WTC11 (cell line): ENCODE results near the gene NGF. TPM values are rescaled to one million over a fixed set of nuclear protein-coding genes. Genes with fewer than 3 reads are reported as not detected.

ENCODE experiments used
- ATAC-seq: fragments of 200-7000 bp; cut with Tn5 transposase; 2 replicates; pipeline ENCODE4 v1.10.0; 2021; ENCODE audit warnings: mild to moderate bottlenecking, moderate library complexity
- CTCF ChIA-PET: fragments of 300-600 bp; sonication (Branson Sonifier 250); formaldehyde crosslinking; loops from one replicate; lab custom pipeline; 2021; ENCODE audit warnings: antibody characterized with exemption; lab: Charles Lee
- POLR2A ChIA-PET: fragments of 350-600 bp; sonication (Branson Sonifier 250); formaldehyde crosslinking; loops from one replicate; lab custom pipeline; 2021; ENCODE audit warnings: antibody characterized with exemption; lab: Charles Lee
- DNase-seq: peaks from one replicate; pipeline ENCODE4 v3.0.0; 2021; ENCODE audit warnings: low spot score
- H3K27ac Mint-ChIP-seq: 2 replicates; pipeline ENCODE4 v1.8.0; 2021; ENCODE audit warnings: mixed read lengths
- H3K27me3 Mint-ChIP-seq: 2 replicates; pipeline ENCODE4 v1.8.0; 2021; ENCODE audit warnings: low read depth, mild to moderate bottlenecking, moderate library complexity, mixed read lengths
- H3K36me3 Mint-ChIP-seq: 2 replicates; pipeline ENCODE4 v1.8.0; 2021; ENCODE audit warnings: mixed read lengths
- H3K4me1 Mint-ChIP-seq: 2 replicates; pipeline ENCODE4 v1.8.0; 2022; ENCODE audit warnings: mixed read lengths
- H3K4me3 Mint-ChIP-seq: 2 replicates; pipeline ENCODE4 v1.8.0; 2021; ENCODE audit warnings: mild to moderate bottlenecking, moderate library complexity, mixed read lengths
- H3K9me3 Mint-ChIP-seq: 2 replicates; pipeline ENCODE4 v1.8.0; 2021; ENCODE audit warnings: mixed read lengths
- AFF4 ChIP-seq: sonication (generic); formaldehyde crosslinking; IDR thresholded peaks from 2 replicates; pipeline ENCODE4 v1.8.1; 2023; ENCODE audit warnings: mild to moderate bottlenecking, missing genetic modification reagents, borderline replicate concordance
- ATF1 ChIP-seq: sonication (generic); formaldehyde crosslinking; IDR thresholded peaks from 2 replicates; pipeline ENCODE4 v1.8.1; 2023; ENCODE audit warnings: mild to moderate bottlenecking, moderate library complexity, missing genetic modification reagents
- ATF3 ChIP-seq: sonication (generic); formaldehyde crosslinking; conservative IDR thresholded peaks from 2 replicates; pipeline ENCODE4 v1.8.1; 2022; ENCODE audit warnings: mild to moderate bottlenecking, missing genetic modification reagents
- CBFB ChIP-seq: sonication (generic); formaldehyde crosslinking; IDR thresholded peaks from 2 replicates; pipeline ENCODE4 v1.8.1; 2022; ENCODE audit warnings: mild to moderate bottlenecking, low read depth, missing genetic modification reagents
- CREM ChIP-seq: sonication (generic); formaldehyde crosslinking; IDR thresholded peaks from 2 replicates; pipeline ENCODE4 v1.8.1; 2022; ENCODE audit warnings: mild to moderate bottlenecking, missing genetic modification reagents, moderate library complexity
- ELF4 ChIP-seq: sonication (generic); formaldehyde crosslinking; IDR thresholded peaks from 2 replicates; pipeline ENCODE4 v1.8.1; 2022; ENCODE audit warnings: low read depth, mild to moderate bottlenecking, moderate library complexity, missing genetic modification reagents
- ERG ChIP-seq: fragments of 250-450 bp; sonication (Bioruptor Pico); IDR thresholded peaks from 2 replicates; pipeline ENCODE4 v1.8.0; 2021; ENCODE audit warnings: mild to moderate bottlenecking
- ESRRA ChIP-seq: sonication (generic); formaldehyde crosslinking; IDR thresholded peaks from 2 replicates; pipeline ENCODE4 v1.8.1; 2022; ENCODE audit warnings: mild to moderate bottlenecking, missing genetic modification reagents, borderline replicate concordance
- GABPB1 ChIP-seq: sonication (generic); formaldehyde crosslinking; IDR thresholded peaks from 2 replicates; pipeline ENCODE4 v1.8.1; 2023; ENCODE audit warnings: mild to moderate bottlenecking, missing genetic modification reagents
- IRF1 ChIP-seq: sonication (generic); formaldehyde crosslinking; IDR thresholded peaks from 2 replicates; pipeline ENCODE4 v1.8.0; 2023; ENCODE audit warnings: missing genetic modification reagents
- OVOL2 ChIP-seq: fragments of 250-450 bp; sonication (Bioruptor Pico); IDR thresholded peaks from 2 replicates; pipeline ENCODE4 v1.9.0; 2021; ENCODE audit warnings: mild to moderate bottlenecking, borderline replicate concordance
- RELA ChIP-seq: sonication (generic); formaldehyde crosslinking; IDR thresholded peaks from 2 replicates; pipeline ENCODE4 v1.8.1; 2022; ENCODE audit warnings: missing genetic modification reagents, mild to moderate bottlenecking, borderline replicate concordance
- SMAD3 ChIP-seq: sonication (generic); formaldehyde crosslinking; IDR thresholded peaks from 2 replicates; pipeline ENCODE4 v1.8.0; 2022; ENCODE audit warnings: missing genetic modification reagents, mild to moderate bottlenecking, borderline replicate concordance
- TP53 ChIP-seq: sonication (generic); formaldehyde crosslinking; IDR thresholded peaks from 2 replicates; pipeline ENCODE4 v1.8.1; 2023; ENCODE audit warnings: mild to moderate bottlenecking, missing genetic modification reagents
- ZBTB21 ChIP-seq: sonication (generic); formaldehyde crosslinking; IDR thresholded peaks from 2 replicates; pipeline ENCODE4 v1.8.1; 2023; ENCODE audit warnings: mild to moderate bottlenecking, missing genetic modification reagents, borderline replicate concordance
- ZNF138 ChIP-seq: sonication (generic); formaldehyde crosslinking; conservative IDR thresholded peaks from 2 replicates; pipeline ENCODE4 v1.8.1; 2022; ENCODE audit warnings: mild to moderate bottlenecking, moderate library complexity, missing genetic modification reagents
- ZNF425 ChIP-seq: fragments of 250-450 bp; sonication (Bioruptor Pico); conservative IDR thresholded peaks from 2 replicates; pipeline ENCODE4 v1.9.0; 2021; ENCODE audit warnings: mild to moderate bottlenecking
- total RNA-seq: library from RNA; stranded (reverse); gene quantifications from 3 replicates; pipeline ENCODE4 v1.2.3, GENCODE V29; 2021
- TF ChIP-seq, protein P1 (sequence below): sonication (generic); formaldehyde crosslinking; IDR thresholded peaks from 2 replicates; pipeline ENCODE4 v1.8.1; 2023; ENCODE audit warnings: mild to moderate bottlenecking, missing genetic modification reagents, moderate library complexity
- TF ChIP-seq, protein P2 (sequence below): sonication (generic); formaldehyde crosslinking; IDR thresholded peaks from 2 replicates; pipeline ENCODE4 v1.8.1; 2022; ENCODE audit warnings: low read depth, mild to moderate bottlenecking, moderate library complexity, missing genetic modification reagents, borderline replicate concordance

Gene NGF
- total RNA-seq, 1 experiment from 2014 or later: 0.55 TPM

- ChIA-PET POLR2A (no interaction called here), CTCF (interaction anchor here (1.1 kb wide), 1 partner anchor 221 kb away, joined by 3 read pairs; no protein-coding TSS in a partner anchor)
- DNase-seq: no peak
- ATAC-seq: no peak
- Mint-ChIP-seq H3K4me1 (no peaks in the 10 kb centered on the region), H3K9me3 (peaks cover 49% of the 10 kb centered on the region), H3K27me3 (no peaks in the 10 kb centered on the region; the same call in 1 of the 2 replicates), H3K27ac (no peak overlapping the region), H3K36me3 (no peaks in the 10 kb centered on the region; the same call in 1 of the 2 replicates), H3K4me3 (no peak overlapping the region)
- TF ChIP-seq SMAD3 (no peak), ATF1 (CRISPR knock-in tag) (no peak), OVOL2 (CRISPR knock-in tag) (no peak)
Observed at GRCh38 chr1:115245227-115245626, 92.8 kb downstream of the NGF start.

DNA sequence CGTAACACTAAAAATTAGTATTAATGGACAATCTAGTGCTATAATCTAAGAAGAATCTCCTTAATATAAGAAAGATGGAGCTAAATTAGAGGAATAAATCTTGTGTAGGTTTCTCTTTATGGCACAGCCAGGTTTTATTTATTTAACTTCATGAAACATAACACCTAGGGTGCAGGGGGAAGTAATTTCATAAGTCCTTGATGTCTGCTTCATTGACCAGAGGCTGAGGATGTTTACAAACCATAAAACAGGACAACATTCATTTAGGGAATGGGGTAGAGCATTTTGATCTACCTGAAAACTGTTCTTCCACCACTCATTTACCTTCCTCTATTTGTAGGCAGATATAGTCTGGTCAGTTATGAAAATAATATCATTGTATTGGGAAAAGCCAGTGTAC lies 95.5 kb downstream of the NGF start:
- Mint-ChIP-seq H3K4me1 (peaks cover 2% of the 10 kb centered on the region), H3K27me3 (no peaks in the 10 kb centered on the region; the same call in 1 of the 2 replicates), H3K27ac (no peak overlapping the region), H3K9me3 (peaks cover 39% of the 10 kb centered on the region), H3K36me3 (no peaks in the 10 kb centered on the region), H3K4me3 (no peak overlapping the region)
- ChIA-PET POLR2A (no interaction called here), CTCF (no interaction called here)
- no peak for DNase-seq
- no peak for ATAC-seq
- TF ChIP-seq AFF4 (CRISPR knock-in tag): no peak
- no peak for TF ChIP-seq CREM
- TF ChIP-seq ESRRA (CRISPR knock-in tag): no peak
- TF ChIP-seq GABPB1 (CRISPR knock-in tag): no peak
- TF ChIP-seq CBFB (CRISPR knock-in tag): no peak
- TF ChIP-seq, protein P1, sequence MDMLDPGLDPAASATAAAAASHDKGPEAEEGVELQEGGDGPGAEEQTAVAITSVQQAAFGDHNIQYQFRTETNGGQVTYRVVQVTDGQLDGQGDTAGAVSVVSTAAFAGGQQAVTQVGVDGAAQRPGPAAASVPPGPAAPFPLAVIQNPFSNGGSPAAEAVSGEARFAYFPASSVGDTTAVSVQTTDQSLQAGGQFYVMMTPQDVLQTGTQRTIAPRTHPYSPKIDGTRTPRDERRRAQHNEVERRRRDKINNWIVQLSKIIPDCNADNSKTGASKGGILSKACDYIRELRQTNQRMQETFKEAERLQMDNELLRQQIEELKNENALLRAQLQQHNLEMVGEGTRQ (CRISPR knock-in tag): no peak
- no peak for TF ChIP-seq TP53
- TF ChIP-seq ZNF425 (CRISPR knock-in tag): no peak
- no peak for TF ChIP-seq ELF4
- no peak for TF ChIP-seq ZNF138 (CRISPR knock-in tag)
- no peak for TF ChIP-seq ERG
- no peak for TF ChIP-seq ZBTB21
- no peak for TF ChIP-seq ATF3 (CRISPR knock-in tag)
- no peak for TF ChIP-seq IRF1 (CRISPR knock-in tag)
- TF ChIP-seq RELA (CRISPR knock-in tag): no peak
- TF ChIP-seq, protein P2, sequence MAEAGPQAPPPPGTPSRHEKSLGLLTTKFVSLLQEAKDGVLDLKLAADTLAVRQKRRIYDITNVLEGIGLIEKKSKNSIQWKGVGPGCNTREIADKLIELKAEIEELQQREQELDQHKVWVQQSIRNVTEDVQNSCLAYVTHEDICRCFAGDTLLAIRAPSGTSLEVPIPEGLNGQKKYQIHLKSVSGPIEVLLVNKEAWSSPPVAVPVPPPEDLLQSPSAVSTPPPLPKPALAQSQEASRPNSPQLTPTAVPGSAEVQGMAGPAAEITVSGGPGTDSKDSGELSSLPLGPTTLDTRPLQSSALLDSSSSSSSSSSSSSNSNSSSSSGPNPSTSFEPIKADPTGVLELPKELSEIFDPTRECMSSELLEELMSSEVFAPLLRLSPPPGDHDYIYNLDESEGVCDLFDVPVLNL (CRISPR knock-in tag): no peak
